Mucosa of rectum (tissue), 2 donors: ENCODE results near the gene HCLS1.

Experiments
- H3K27ac ChIP-seq, 2 donors: one replicate each; pipeline ENCODE4 v1.7.0; 2013; ENCODE audit warnings: inconsistent platforms in 2 of 2, low read depth in 2 of 2, low read length in 2 of 2
- H3K27me3 ChIP-seq, 2 donors: one replicate each; pipeline ENCODE4 v1.7.0; 2013; ENCODE audit warnings: low read length in 2 of 2; ENCODE audit not compliant: control insufficient read depth in 2 of 2, insufficient read depth in 2 of 2
- H3K36me3 ChIP-seq, 2 donors: one replicate each; pipeline ENCODE4 v1.7.0; 2013; ENCODE audit warnings: low read length in 2 of 2; ENCODE audit not compliant: control insufficient read depth in 2 of 2, insufficient read depth in 2 of 2
- H3K4me1 ChIP-seq, 2 donors: one replicate each; pipeline ENCODE4 v1.7.0; 2013; ENCODE audit warnings: low read length in 2 of 2, mild to moderate bottlenecking in 1 of 2; ENCODE audit not compliant: control insufficient read depth in 2 of 2, insufficient read depth in 2 of 2
- H3K4me3 ChIP-seq, 2 donors: one replicate each; pipeline ENCODE4 v1.7.0; 2013; ENCODE audit warnings: low read length in 2 of 2
- H3K9ac ChIP-seq, 2 donors: one replicate each; pipeline ENCODE4 v1.7.0; 2013; ENCODE audit warnings: low read length in 2 of 2, low read depth in 1 of 2, mild to moderate bottlenecking in 1 of 2
- H3K9me3 ChIP-seq, 2 donors: one replicate each; pipeline ENCODE4 v1.7.0; 2013; ENCODE audit warnings: low read length in 2 of 2; ENCODE audit not compliant: control insufficient read depth in 2 of 2
- donor health status: healthy.
- donor health status: Normal muscosa, but diverticular disease.

The HCLS1 gene

DNA sequence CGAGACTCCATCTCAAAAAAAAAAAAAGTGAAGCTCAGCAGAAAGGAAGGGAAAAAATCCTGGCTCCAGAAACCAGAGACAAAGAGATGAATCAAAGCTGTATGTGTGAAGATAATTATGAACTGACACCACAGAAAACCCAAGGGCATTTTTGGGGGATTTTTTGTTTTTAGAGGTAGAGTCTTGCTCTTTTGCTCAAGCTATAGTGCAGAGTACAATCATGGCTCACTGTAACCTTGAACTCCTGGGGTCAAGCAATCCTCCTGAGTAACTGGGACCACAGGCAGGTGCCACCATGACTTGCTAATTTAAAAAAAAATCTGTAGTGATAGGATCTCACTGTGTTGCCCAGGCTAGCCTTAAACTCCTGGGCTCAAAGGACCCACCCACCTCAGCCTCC is 22.8 kb downstream of the HCLS1 start:
- H3K27me3 ChIP-seq = no peaks in the 10 kb centered on the region
- H3K4me3 ChIP-seq = no peak overlapping the region
- H3K36me3 ChIP-seq = peaks cover 5 to 30% of the 10 kb centered on the region in 2 donors
- H3K27ac ChIP-seq = no peak overlapping the region
- H3K9ac ChIP-seq = no peak overlapping the region
- H3K9me3 ChIP-seq = no peaks in the 10 kb centered on the region
- H3K4me1 ChIP-seq = no peaks in the 10 kb centered on the region

DNA sequence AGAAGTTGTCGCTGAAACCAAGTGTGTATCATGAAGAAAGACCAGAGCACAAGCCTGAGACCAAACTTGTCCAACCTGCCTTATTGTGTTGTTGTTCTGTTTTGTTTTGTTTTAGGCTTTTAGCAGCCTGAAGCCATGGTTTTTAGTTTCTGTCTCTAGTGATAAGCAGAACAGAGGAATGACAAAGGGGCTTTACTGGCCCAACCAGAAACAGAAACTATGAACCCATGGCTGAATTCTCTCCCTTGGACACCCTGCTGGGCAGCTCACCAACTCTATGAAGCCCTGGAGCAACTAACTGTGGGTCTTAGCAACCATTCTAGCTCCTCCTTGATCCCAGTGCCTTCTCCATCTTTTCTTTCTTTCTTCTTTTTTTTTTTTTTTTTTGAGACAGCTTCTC is 30.3 kb downstream of the HCLS1 start:
- H3K9me3 ChIP-seq = no peaks in the 10 kb centered on the region
- H3K4me1 ChIP-seq = no peaks in the 10 kb centered on the region
- H3K9ac ChIP-seq = no peak overlapping the region
- H3K36me3 ChIP-seq = peaks cover 0 to 14% of the 10 kb centered on the region in 2 donors
- H3K27ac ChIP-seq = no peak overlapping the region
- no peak overlapping the region for H3K4me3 ChIP-seq
- H3K27me3 ChIP-seq = no peaks in the 10 kb centered on the region

DNA sequence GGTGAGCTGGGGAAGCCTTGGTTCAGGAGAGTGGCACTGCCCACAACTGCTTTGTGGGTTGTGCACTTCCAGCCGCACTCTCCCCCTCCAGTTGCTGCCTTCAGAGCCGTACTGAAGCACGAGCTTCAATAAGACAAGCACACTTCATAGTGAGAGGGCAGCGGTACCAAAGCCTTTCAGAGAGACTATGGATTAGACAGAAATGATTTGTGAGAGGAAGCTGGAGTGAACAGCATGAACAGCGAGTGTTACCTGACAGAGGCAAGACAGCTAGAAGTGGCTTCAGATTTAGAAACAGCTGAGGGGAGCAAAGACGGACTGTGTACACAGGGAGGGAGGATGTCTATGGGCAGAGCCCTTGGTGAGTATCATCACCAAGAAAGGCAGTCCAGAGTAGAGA is 31.1 kb downstream of the HCLS1 start:
- H3K27ac ChIP-seq = no peak overlapping the region
- H3K4me1 ChIP-seq = no peaks in the 10 kb centered on the region
- no peaks in the 10 kb centered on the region for H3K27me3 ChIP-seq
- no peak overlapping the region for H3K4me3 ChIP-seq
- peaks cover 0 to 14% of the 10 kb centered on the region in 2 donors for H3K36me3 ChIP-seq
- no peaks in the 10 kb centered on the region for H3K9me3 ChIP-seq
- H3K9ac ChIP-seq = no peak overlapping the region

DNA sequence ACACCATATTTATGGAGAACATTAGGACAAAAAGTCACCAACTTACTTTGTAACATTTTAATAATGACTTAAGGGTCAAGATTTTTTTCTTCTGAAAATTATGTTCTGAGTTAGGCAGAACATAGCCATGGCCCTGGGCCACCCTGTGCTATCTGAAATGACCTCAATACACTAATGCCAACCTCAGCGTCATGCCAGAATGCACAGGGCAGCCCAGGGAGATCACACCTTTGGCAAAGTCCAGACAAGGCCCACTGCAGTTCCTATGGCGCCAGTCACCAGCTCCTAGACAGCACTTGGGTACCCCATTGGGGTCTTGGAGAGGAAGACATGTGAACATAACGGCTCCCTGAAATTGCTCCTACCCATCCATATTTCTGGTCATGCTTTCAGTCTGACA is 33.1 kb downstream of the HCLS1 start:
- H3K9me3 ChIP-seq = no peaks in the 10 kb centered on the region
- H3K27me3 ChIP-seq = no peaks in the 10 kb centered on the region
- no peaks in the 10 kb centered on the region for H3K4me1 ChIP-seq
- no peak overlapping the region for H3K4me3 ChIP-seq
- H3K36me3 ChIP-seq = peaks cover 0 to 3% of the 10 kb centered on the region in 2 donors
- H3K27ac ChIP-seq = no peak overlapping the region
- H3K9ac ChIP-seq = no peak overlapping the region

DNA sequence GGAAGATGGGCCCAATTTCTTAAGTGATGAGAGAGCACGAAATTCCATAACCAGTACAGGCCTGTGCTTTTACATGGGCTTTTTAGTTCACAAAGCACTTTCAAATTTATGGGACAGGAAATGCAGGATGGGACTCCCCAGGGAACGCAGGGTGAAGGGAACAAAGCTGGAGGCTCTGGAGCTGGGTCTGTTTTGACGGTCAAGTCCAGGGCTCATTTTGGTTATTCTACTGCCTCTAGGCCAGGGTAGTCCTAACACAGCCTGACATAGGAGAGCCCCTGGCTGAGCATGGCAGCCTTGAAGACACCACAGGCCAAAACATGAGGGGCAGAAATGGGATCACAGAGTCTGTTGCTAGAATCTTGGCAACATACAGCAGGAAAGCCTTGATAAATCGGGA is 33.5 kb downstream of the HCLS1 start:
- H3K4me3 ChIP-seq = no peak overlapping the region
- H3K9ac ChIP-seq = no peak overlapping the region
- H3K36me3 ChIP-seq = peaks cover 0 to 3% of the 10 kb centered on the region in 2 donors
- no peaks in the 10 kb centered on the region for H3K9me3 ChIP-seq
- no peaks in the 10 kb centered on the region for H3K27me3 ChIP-seq
- H3K4me1 ChIP-seq = no peaks in the 10 kb centered on the region
- H3K27ac ChIP-seq = no peak overlapping the region

DNA sequence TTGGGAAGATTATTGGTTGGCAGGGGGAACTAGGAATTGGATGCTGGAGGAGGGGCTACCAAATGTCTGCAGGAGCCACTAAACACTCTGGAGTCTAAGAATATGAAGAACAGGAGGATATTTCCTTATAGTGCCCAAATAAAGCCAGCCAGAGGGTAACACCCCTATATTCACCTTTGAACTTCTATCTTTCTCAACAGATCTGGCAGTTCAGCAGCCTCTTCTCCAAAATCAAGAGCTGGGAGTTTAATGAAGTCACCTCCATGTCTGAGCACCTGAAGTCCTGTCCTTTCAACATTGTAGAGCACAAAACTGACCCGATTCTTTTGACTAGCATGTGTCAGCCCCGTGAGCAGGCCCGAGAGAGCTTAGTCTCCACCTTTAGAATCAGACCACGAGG is 34.2 kb downstream of the HCLS1 start:
- Histone ChIP-seq H3K27me3 (no peaks in the 10 kb centered on the region), H3K4me1 (no peaks in the 10 kb centered on the region), H3K9ac (no peak overlapping the region), H3K4me3 (no peak overlapping the region), H3K36me3 (peaks cover 0 to 2% of the 10 kb centered on the region in 2 donors), H3K9me3 (no peaks in the 10 kb centered on the region), H3K27ac (no peak overlapping the region)

DNA sequence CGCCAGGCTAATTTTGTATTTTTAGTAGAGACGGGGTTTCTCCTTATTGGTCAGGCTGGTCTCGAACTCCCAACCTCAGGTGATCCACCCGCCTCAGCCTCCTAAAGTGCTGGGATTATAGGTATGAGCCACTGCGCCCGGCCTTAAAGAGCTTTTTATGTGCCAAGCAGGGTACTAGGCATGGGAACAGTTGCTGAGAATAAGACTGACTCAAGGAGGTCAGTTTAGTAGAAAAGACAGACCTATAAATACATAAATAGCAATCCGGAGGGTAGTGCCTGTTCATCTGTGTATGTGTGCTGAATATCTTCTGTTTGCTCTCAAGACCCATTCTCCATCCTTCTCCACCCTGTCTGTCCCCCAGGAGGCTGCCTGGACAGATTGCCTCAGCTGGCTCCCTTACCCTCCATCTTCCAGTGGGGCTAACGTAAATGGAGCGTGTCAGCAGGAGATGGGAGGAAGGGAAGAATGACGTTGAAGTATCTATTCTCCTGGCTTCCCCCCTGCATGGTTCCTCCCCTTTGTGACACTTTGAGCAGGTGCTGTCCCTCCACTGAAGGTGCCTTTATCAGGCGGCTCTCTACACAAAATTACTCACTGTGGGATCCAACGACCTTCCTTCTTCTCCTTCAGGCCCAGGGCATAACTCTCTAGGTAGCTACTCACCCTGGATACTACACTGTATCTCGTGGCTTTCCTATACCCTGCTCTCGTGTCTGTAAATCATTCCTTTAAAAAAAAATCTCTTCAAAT is 36.4 kb downstream of the HCLS1 start:
- H3K9me3 ChIP-seq = no peaks in the 10 kb centered on the region
- H3K27me3 ChIP-seq = no peaks in the 10 kb centered on the region
- H3K4me1 ChIP-seq = no peaks in the 10 kb centered on the region
- H3K4me3 ChIP-seq = no peak overlapping the region
- no peaks in the 10 kb centered on the region for H3K36me3 ChIP-seq
- no peak overlapping the region for H3K9ac ChIP-seq
- H3K27ac ChIP-seq = no peak overlapping the region

DNA sequence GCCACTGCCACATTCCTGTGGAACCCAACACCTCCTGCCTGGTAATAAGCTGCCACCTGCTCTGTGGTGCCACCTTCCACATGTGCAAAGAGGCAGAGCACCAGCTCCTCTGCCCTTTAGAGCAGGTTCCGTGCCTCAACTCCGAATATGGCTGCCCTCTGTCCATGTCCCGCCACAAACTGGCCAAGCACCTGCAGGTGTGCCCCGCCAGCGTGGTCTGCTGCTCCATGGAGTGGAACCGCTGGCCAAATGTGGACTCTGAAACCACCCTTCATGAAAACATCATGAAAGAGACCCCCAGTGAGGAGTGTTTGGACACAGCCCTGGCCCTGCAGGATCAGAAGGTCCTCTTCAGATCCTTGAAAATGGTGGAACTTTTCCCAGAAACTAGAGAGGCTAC is 39.2 kb downstream of the HCLS1 start:
- Histone ChIP-seq H3K9me3 (no peaks in the 10 kb centered on the region), H3K9ac (no peak overlapping the region), H3K36me3 (no peaks in the 10 kb centered on the region), H3K27me3 (no peaks in the 10 kb centered on the region), H3K4me1 (no peaks in the 10 kb centered on the region), H3K27ac (no peak overlapping the region), H3K4me3 (no peak overlapping the region)

DNA sequence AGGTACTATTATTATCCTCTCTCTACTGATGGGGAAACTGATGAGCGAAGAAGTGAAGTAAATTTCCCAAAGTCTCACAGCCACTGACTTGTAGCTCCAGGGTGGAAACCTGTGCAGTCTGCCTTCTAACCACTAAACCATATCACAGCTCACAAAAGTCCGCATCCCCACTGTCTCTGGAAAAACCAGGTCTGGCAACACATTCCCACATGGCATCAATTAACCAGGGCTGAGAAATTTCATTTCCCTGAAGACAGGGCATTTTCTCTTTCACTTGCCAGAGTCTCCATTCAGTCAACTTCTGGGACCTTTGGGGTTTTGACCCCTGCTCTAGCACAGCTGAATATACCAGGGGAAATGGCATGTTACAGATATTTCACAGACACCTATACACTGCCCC is 41.0 kb downstream of the HCLS1 start:
- H3K4me1 ChIP-seq = no peaks in the 10 kb centered on the region
- no peaks in the 10 kb centered on the region for H3K9me3 ChIP-seq
- no peak overlapping the region for H3K27ac ChIP-seq
- no peaks in the 10 kb centered on the region for H3K36me3 ChIP-seq
- H3K27me3 ChIP-seq = no peaks in the 10 kb centered on the region
- no peak overlapping the region for H3K9ac ChIP-seq
- no peak overlapping the region for H3K4me3 ChIP-seq

DNA sequence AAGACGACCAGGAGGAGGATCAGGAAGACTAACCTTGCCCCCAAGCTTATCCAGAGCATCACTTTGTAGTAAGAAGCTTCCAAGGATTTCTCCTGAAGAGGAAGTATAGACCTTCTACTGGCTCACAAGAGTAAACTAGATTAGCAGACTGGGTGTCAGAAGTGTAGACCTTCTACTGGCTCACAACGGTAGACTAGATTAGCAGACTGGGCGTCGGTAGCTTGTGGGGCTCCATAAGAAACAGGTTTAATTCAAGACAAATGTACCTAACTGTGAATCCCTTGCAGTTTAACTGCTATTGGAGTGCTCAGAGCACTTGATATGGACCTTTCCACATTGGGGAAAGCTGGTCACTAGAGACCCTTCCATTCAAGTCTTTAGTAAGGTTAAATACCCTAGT is 54.6 kb downstream of the HCLS1 start:
- no peak overlapping the region for H3K9ac ChIP-seq
- no peaks in the 10 kb centered on the region for H3K27me3 ChIP-seq
- no peaks in the 10 kb centered on the region for H3K4me1 ChIP-seq
- H3K27ac ChIP-seq = no peak overlapping the region
- no peaks in the 10 kb centered on the region for H3K36me3 ChIP-seq
- H3K9me3 ChIP-seq = no peaks in the 10 kb centered on the region
- no peak overlapping the region for H3K4me3 ChIP-seq

DNA sequence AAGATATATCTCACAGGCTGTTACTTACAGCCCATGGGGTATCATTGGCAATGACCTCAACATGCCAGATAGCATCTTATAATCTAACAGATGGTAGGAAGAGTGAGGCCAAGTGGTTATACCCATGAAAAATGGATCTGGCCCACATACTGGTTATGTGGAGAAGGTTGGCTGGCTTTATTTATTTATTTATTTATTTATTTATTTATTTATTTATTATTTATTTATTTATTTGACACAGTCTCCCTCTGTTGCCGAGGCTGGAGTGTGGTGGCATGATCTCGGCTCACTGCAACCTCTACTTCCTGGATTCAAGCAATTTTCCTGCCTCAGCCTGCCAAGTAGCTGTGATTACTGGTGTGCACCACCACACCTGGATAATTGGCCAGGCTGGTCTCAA is 55.9 kb downstream of the HCLS1 start:
- Histone ChIP-seq H3K27ac (no peak overlapping the region), H3K27me3 (no peaks in the 10 kb centered on the region), H3K9ac (no peak overlapping the region), H3K4me1 (no peaks in the 10 kb centered on the region), H3K36me3 (no peaks in the 10 kb centered on the region), H3K9me3 (no peaks in the 10 kb centered on the region), H3K4me3 (no peak overlapping the region)
